H1 (cell line): ENCODE data around the gene TAS2R40. TPM values are rescaled to one million over a fixed set of nuclear protein-coding genes. Genes with fewer than 3 reads are reported as not detected.

Source experiments
- CTCF ChIA-PET: fragments of 300-600 bp; sonication (Branson Sonifier 250); formaldehyde crosslinking; loops from one replicate; lab custom pipeline; 2021; ENCODE audit not compliant: partially characterized antibody; lab: Charles Lee
- POLR2A ChIA-PET: fragments of 300-600 bp; sonication (Branson Sonifier 250); formaldehyde crosslinking; loops from one replicate; lab custom pipeline; 2021; ENCODE audit warnings: inconsistent platforms; ENCODE audit not compliant: partially characterized antibody; lab: Charles Lee
- DNase-seq, 2 experiments: peaks; one replicate each; pipeline versions ENCODE4 v3.0.0 to v3.0.0-alpha.2; 2010 to 2022; ENCODE audit warnings: low spot score in 2 of 2, low read depth in 1 of 2, mixed read lengths in 1 of 2
- FAIRE-seq: peaks from 2 replicates; lab custom pipeline; 2011; peaks lifted over from hg19 to GRCh38; lab: Jason Lieb, UNC
- H2AFZ ChIP-seq: 2 replicates; pipeline ENCODE4 v1.8.1; 2012; ENCODE audit warnings: low read length, inconsistent platforms
- H2AK5ac ChIP-seq: 2 replicates; pipeline ENCODE4 v1.6.1; 2013; ENCODE audit warnings: low read depth, low read length
- H2BK120ac ChIP-seq: replicated peaks from 2 replicates; pipeline ENCODE3; 2013; ENCODE audit warnings: low read depth, low read length, inconsistent platforms
- H2BK12ac ChIP-seq: 2 replicates; pipeline ENCODE4 v1.6.1; 2013; ENCODE audit warnings: low read depth, low read length
- H2BK15ac ChIP-seq: 2 replicates; pipeline ENCODE4 v1.6.1; 2013; ENCODE audit warnings: low read length
- H2BK20ac ChIP-seq: 2 replicates; pipeline ENCODE4 v1.6.1; 2013; ENCODE audit warnings: low read length
- H2BK5ac ChIP-seq: 2 replicates; pipeline ENCODE4 v1.6.1; 2013; ENCODE audit warnings: low read depth, low read length
- H3K14ac ChIP-seq: 2 replicates; pipeline ENCODE4 v1.6.1; 2013; ENCODE audit warnings: inconsistent platforms; ENCODE audit not compliant: insufficient read length
- H3K18ac ChIP-seq: 2 replicates; pipeline ENCODE4 v1.6.1; 2013; ENCODE audit warnings: low read length; ENCODE audit errors: extremely low read depth
- H3K23ac ChIP-seq: 2 replicates; pipeline ENCODE4 v1.6.1; 2013; ENCODE audit warnings: inconsistent platforms; ENCODE audit not compliant: insufficient read length
- H3K23me2 ChIP-seq: 2 replicates; pipeline ENCODE4 v1.6.1; 2013; ENCODE audit warnings: low read depth, low read length
- H3K27ac ChIP-seq: 2 replicates; pipeline ENCODE4 v1.6.1; 2011; ENCODE audit warnings: low read depth, low read length, inconsistent platforms
- H3K27me3 ChIP-seq, 4 experiments: replicated peaks in 1 of 4; 1 replicate in 1 of 4; 2 replicates in 3 of 4; pipeline versions ENCODE4 v1.6.1 to v1.8.1; 2011 to 2013; ENCODE audit warnings: low read length in 3 of 4, mild to moderate bottlenecking in 3 of 4, inconsistent platforms in 2 of 4, mixed read lengths in 2 of 4, moderate library complexity in 1 of 4; ENCODE audit not compliant: control insufficient read depth in 3 of 4, insufficient read depth in 3 of 4; ENCODE audit errors: extremely low read depth in 1 of 4
- H3K36me3 ChIP-seq, 4 experiments: 2 replicates each; pipeline versions ENCODE4 v1.6.1 to v1.8.1; 2011 to 2013; ENCODE audit warnings: mild to moderate bottlenecking in 4 of 4, low read length in 3 of 4, moderate library complexity in 2 of 4, control low read depth in 1 of 4, inconsistent platforms in 1 of 4; ENCODE audit not compliant: insufficient read depth in 4 of 4, control insufficient read depth in 2 of 4
- H3K4ac ChIP-seq: replicated peaks from 2 replicates; pipeline ENCODE3; 2013; ENCODE audit warnings: low read length, low read depth, mixed read lengths, inconsistent platforms; ENCODE audit not compliant: insufficient read length
- H3K4me1 ChIP-seq, 4 experiments: replicated peaks in 1 of 4; 1 replicate in 1 of 4; 2 replicates in 3 of 4; pipeline versions ENCODE4 v1.6.1 to v1.8.1; 2011 to 2013; ENCODE audit warnings: low read length in 3 of 4, inconsistent platforms in 2 of 4, mixed read lengths in 1 of 4; ENCODE audit not compliant: insufficient read depth in 4 of 4, control insufficient read depth in 3 of 4
- H3K4me2 ChIP-seq, 2 experiments: 2 replicates each; pipeline versions ENCODE4 v1.6.1 to v1.8.1; 2011 to 2013; ENCODE audit warnings: low read depth in 2 of 2, low read length in 2 of 2, control low read depth in 1 of 2, inconsistent platforms in 1 of 2, mild to moderate bottlenecking in 1 of 2; ENCODE audit not compliant: insufficient read depth in 1 of 2
- H3K4me3 ChIP-seq, 4 experiments: fragments of 200-600, 300-600 bp in 1 of 4; sonication (generic), shearing (Covaris generic), sonication (Bioruptor Twin) in 1 of 4; 2 replicates each; pipeline versions ENCODE4 v1.5.1 to v1.8.1; 2011 to 2016; ENCODE audit warnings: low read length in 4 of 4, low read depth in 3 of 4, control low read depth in 2 of 4, inconsistent platforms in 2 of 4, mild to moderate bottlenecking in 2 of 4, mixed read lengths in 1 of 4, moderate library complexity in 1 of 4; ENCODE audit not compliant: insufficient read depth in 2 of 4; ENCODE audit errors: extremely low read depth in 1 of 4
- H3K56ac ChIP-seq: replicated peaks from 2 replicates; pipeline ENCODE3; 2013; ENCODE audit warnings: low read depth, mild to moderate bottlenecking, mixed read lengths, low read length, inconsistent platforms; ENCODE audit not compliant: insufficient read length
- H3K79me1 ChIP-seq: 2 replicates; pipeline ENCODE4 v1.6.1; 2013; ENCODE audit warnings: low read depth, low read length, control low read depth
- H3K79me2 ChIP-seq, 2 experiments: 2 replicates each; pipeline versions ENCODE4 v1.6.1 to v1.8.1; 2012 to 2013; ENCODE audit warnings: low read length in 2 of 2, mild to moderate bottlenecking in 2 of 2, inconsistent platforms in 1 of 2; ENCODE audit not compliant: insufficient read depth in 2 of 2, control insufficient read depth in 1 of 2
- H3K9ac ChIP-seq, 4 experiments: replicated peaks in 1 of 4; 1 replicate in 1 of 4; 2 replicates in 3 of 4; pipeline versions ENCODE4 v1.6.1 to v1.8.1; 2011 to 2013; ENCODE audit warnings: low read depth in 3 of 4, low read length in 3 of 4, control low read depth in 2 of 4, mild to moderate bottlenecking in 2 of 4, moderate library complexity in 2 of 4, inconsistent platforms in 1 of 4; ENCODE audit errors: extremely low read depth in 1 of 4
- H3K9me3 ChIP-seq, 2 experiments: 2 replicates each; pipeline versions ENCODE4 v1.6.1 to v1.8.1; 2012 to 2013; ENCODE audit warnings: mild to moderate bottlenecking in 2 of 2, moderate library complexity in 2 of 2, control low read depth in 1 of 2, inconsistent platforms in 1 of 2, low read depth in 1 of 2, low read length in 1 of 2, mixed read lengths in 1 of 2; ENCODE audit not compliant: insufficient read depth in 2 of 2
- H4K20me1 ChIP-seq, 2 experiments: replicated peaks in 1 of 2; 2 replicates each; pipeline versions ENCODE3 to v1.8.1; 2011 to 2013; ENCODE audit warnings: inconsistent platforms in 2 of 2, low read length in 2 of 2, mild to moderate bottlenecking in 1 of 2; ENCODE audit not compliant: insufficient read depth in 2 of 2, control insufficient read depth in 1 of 2
- H4K5ac ChIP-seq: 2 replicates; pipeline ENCODE4 v1.6.1; 2013; ENCODE audit warnings: low read length, low read depth, mixed read lengths, inconsistent platforms; ENCODE audit not compliant: insufficient read length
- H4K8ac ChIP-seq: 2 replicates; pipeline ENCODE4 v1.8.0; 2013; ENCODE audit warnings: mild to moderate bottlenecking, moderate library complexity, low read length, inconsistent platforms; ENCODE audit not compliant: insufficient read depth; ENCODE audit errors: extremely low read depth
- H4K91ac ChIP-seq: replicated peaks from 2 replicates; pipeline ENCODE3; 2013; ENCODE audit warnings: low read length, mixed read lengths, inconsistent platforms; ENCODE audit not compliant: insufficient read length
- BCL11A ChIP-seq, 2 experiments: IDR thresholded peaks; one replicate each; pipeline ENCODE4 v1.6.1; 2011; ENCODE audit warnings: low read depth in 2 of 2, low read length in 2 of 2, mild to moderate bottlenecking in 2 of 2
- CBX8 ChIP-seq: fragments of 300-800, 300-1000 bp; sonication (generic); IDR thresholded peaks from 2 replicates; pipeline ENCODE4 v1.7.1; 2016; ENCODE audit warnings: low read depth, low read length, borderline replicate concordance
- CHD1 ChIP-seq: IDR thresholded peaks from 2 replicates; pipeline ENCODE4 v1.6.1; 2012; ENCODE audit warnings: low read depth, low read length, improper control_type of control experiment
- EP300 ChIP-seq, 2 experiments: IDR thresholded peaks; 1 replicate in 1 of 2; 2 replicates in 1 of 2; pipeline ENCODE4 v1.6.1; 2011 to 2012; ENCODE audit warnings: low read depth in 2 of 2, low read length in 2 of 2, mild to moderate bottlenecking in 2 of 2, borderline replicate concordance in 1 of 2, inconsistent platforms in 1 of 2, moderate library complexity in 1 of 2
- HDAC2 ChIP-seq, 2 experiments: fragments of 300-600 bp in 1 of 2; sonication (generic) in 1 of 2; IDR thresholded peaks; 2 replicates each; pipeline ENCODE4 v1.6.1; 2011 to 2012; ENCODE audit warnings: low read depth in 2 of 2, low read length in 2 of 2, mild to moderate bottlenecking in 2 of 2, moderate library complexity in 2 of 2, borderline replicate concordance in 1 of 2, inconsistent platforms in 1 of 2
- NANOG ChIP-seq: IDR thresholded peaks from 2 replicates; pipeline ENCODE4 v1.6.1; 2011; ENCODE audit warnings: low read length, low read depth, mild to moderate bottlenecking, inconsistent platforms; ENCODE audit not compliant: insufficient read depth, poor library complexity, severe bottlenecking
- POLR2AphosphoS5 ChIP-seq: IDR thresholded peaks from 2 replicates; pipeline ENCODE4 v1.6.1; 2011; ENCODE audit warnings: low read depth, low read length
- SUZ12 ChIP-seq: fragments of 200-600 bp; sonication (generic); IDR thresholded peaks from 2 replicates; pipeline ENCODE4 v1.6.1; 2012; ENCODE audit warnings: mild to moderate bottlenecking, inconsistent platforms, low read length, moderate library complexity, mixed read lengths
- WGBS, 2 experiments: shearing (Covaris generic) in 1 of 2; methylation state at CpG; one replicate each; pipeline versions ENCODE4 v1.1.6 to v1.1.7; 2013 to 2015; ENCODE audit warnings: low lambda C conversion rate in 2 of 2, mixed read lengths in 2 of 2, inconsistent platforms in 1 of 2, low coverage in 1 of 2, missing lambda C conversion rate in 1 of 2; ENCODE audit not compliant: insufficient replicate concordance in 2 of 2, insufficient coverage in 1 of 2, insufficient read length in 1 of 2; ENCODE audit errors: extremely low coverage in 1 of 2, missing lambda C conversion rate in 1 of 2; 5-methylcytosine and 5-hydroxymethylcytosine counted together
- polyA plus RNA-seq, 7 experiments: library from polyadenylated mRNA; depleted of rRNA in 3 of 7; stranded (reverse) in 5 of 7; unstranded in 2 of 7; fragments of >200 nt in 5 of 7; fragments of 200-250 nt in 2 of 7; gene quantifications; 1 replicate in 5 of 7; 2 replicates in 1 of 7; 4 replicates in 1 of 7; pipeline versions ENCODE4 v1.2.1 to v1.2.3, GENCODE V29; 2011 to 2013; ENCODE audit warnings: missing spikeins in 2 of 7, mixed read lengths in 2 of 7
- total RNA-seq: library from RNA; stranded (reverse); fragmentation: NEBNext Ultra II Directional; extraction: Animal tissue kit (Norgen Biotek cat#: 25700); gene quantifications from 2 replicates; pipeline ENCODE4 v1.2.1, GENCODE V29; 2021
- TF ChIP-seq, protein P1 (sequence below), 3 experiments: IDR thresholded peaks; 1 replicate in 2 of 3; 2 replicates in 1 of 3; pipeline versions ENCODE4 v1.5.1 to v1.6.1; 2011; ENCODE audit warnings: low read length in 3 of 3, mild to moderate bottlenecking in 3 of 3, inconsistent platforms in 2 of 3, low read depth in 1 of 3, moderate library complexity in 1 of 3; ENCODE audit not compliant: insufficient read depth in 1 of 3; ENCODE audit errors: control extremely low read depth in 1 of 3

The TAS2R40 gene
- total and polyA plus RNA-seq, 2 of the 8 experiments (the other 6 are each of a cell fraction or from before 2014, with no cell fraction given), result not detected

DNA sequence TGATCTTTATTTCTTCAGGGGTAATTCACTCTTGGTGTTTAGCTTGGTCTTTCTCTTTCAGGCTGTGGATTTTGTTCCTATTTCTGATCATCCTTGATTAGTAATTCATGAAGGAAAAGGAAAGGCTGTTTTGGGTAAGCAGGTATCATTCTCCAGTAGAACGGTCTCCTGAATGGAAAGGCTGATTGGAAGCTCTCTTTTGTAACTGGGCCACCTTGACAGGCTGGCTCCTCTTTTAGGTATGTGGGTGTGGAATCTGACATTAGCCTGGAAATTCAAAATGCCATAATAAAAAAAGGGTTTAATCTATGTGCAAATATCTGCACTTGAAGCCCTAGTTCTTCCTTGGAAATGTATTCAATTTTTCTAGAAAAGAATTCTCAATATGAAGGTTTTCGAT is 19.7 kb upstream of the TAS2R40 start:
- Histone ChIP-seq H2BK5ac (no peak overlapping the region), H2BK120ac (no peak overlapping the region), H3K36me3 (no peaks in the 10 kb centered on the region), H3K4me3 (no peak overlapping the region), H3K79me1 (no peaks in the 10 kb centered on the region), H3K14ac (no peak overlapping the region), H2BK20ac (no peak overlapping the region), H3K56ac (no peak overlapping the region), H4K8ac (no peak overlapping the region), H4K91ac (no peak overlapping the region), H4K20me1 (no peaks in the 10 kb centered on the region), H2BK15ac (no peak overlapping the region), H3K4me1 (0 out of 7 replicates have a peak, but pooled peaks cover 0 to 3% (median 0%) of the 10 kb centered on the region in 4 experiments), H3K27me3 (no peaks in the 10 kb centered on the region), H3K27ac (no peak overlapping the region), H2AFZ (no peak overlapping the region), H3K4ac (no peak overlapping the region), H3K23me2 (no peaks in the 10 kb centered on the region), H3K4me2 (no peak overlapping the region), H3K9ac (no peak overlapping the region), H2BK12ac (no peak overlapping the region), H2AK5ac (no peak overlapping the region), H4K5ac (no peak overlapping the region), H3K79me2 (no peaks in the 10 kb centered on the region), H3K23ac (no peak overlapping the region), H3K18ac (no peak overlapping the region), H3K9me3 (no peaks in the 10 kb centered on the region)
- 84% methylated on average over 2 of the region's 2 CpGs; no CpG with 5 or more reads in 1 of the 2 experiments for WGBS, 2 experiments
- ChIA-PET POLR2A (no interaction called here), CTCF (interaction anchor here (0.7 to 3.7 kb wide), 6 partner anchors 9 to 194 kb away, joined by 3 to 43 read pairs (median 3); no protein-coding TSS in a partner anchor)
- FAIRE-seq (no peak), DNase-seq (no peak)
- TF ChIP-seq CBX8 (no peak), BCL11A (IDR thresholded peaks at IDR 0.05; ENCODE audit: low read depth in 2 of 2, low read length in 2 of 2) (no peak), POLR2AphosphoS5 (no peak), NANOG (no peak), SUZ12 (no peak), HDAC2 (IDR thresholded peaks at IDR 0.05; ENCODE audit: borderline replicate concordance in 1 of 2, low read depth in 2 of 2, low read length in 2 of 2) (no peak), CHD1 (no peak), EP300 (IDR thresholded peaks at IDR 0.05; ENCODE audit: borderline replicate concordance in 1 of 2, low read depth in 2 of 2, low read length in 2 of 2) (no peak)
- TF ChIP-seq, protein P1, sequence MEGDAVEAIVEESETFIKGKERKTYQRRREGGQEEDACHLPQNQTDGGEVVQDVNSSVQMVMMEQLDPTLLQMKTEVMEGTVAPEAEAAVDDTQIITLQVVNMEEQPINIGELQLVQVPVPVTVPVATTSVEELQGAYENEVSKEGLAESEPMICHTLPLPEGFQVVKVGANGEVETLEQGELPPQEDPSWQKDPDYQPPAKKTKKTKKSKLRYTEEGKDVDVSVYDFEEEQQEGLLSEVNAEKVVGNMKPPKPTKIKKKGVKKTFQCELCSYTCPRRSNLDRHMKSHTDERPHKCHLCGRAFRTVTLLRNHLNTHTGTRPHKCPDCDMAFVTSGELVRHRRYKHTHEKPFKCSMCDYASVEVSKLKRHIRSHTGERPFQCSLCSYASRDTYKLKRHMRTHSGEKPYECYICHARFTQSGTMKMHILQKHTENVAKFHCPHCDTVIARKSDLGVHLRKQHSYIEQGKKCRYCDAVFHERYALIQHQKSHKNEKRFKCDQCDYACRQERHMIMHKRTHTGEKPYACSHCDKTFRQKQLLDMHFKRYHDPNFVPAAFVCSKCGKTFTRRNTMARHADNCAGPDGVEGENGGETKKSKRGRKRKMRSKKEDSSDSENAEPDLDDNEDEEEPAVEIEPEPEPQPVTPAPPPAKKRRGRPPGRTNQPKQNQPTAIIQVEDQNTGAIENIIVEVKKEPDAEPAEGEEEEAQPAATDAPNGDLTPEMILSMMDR (IDR thresholded peaks at IDR 0.05; ENCODE audit: control extremely low read depth in 1 of 3, insufficient read depth in 1 of 3, low read depth in 1 of 3, low read length in 3 of 3), result no peak
